ENCODE results near the gene LTBP1. TPM values are rescaled to one million over a fixed set of nuclear protein-coding genes. Genes with fewer than 3 reads are reported as not detected.

Gene LTBP1
- total and polyA plus RNA-seq, 2 experiments from 2014 or later, result 216 to 509 TPM

DNA sequence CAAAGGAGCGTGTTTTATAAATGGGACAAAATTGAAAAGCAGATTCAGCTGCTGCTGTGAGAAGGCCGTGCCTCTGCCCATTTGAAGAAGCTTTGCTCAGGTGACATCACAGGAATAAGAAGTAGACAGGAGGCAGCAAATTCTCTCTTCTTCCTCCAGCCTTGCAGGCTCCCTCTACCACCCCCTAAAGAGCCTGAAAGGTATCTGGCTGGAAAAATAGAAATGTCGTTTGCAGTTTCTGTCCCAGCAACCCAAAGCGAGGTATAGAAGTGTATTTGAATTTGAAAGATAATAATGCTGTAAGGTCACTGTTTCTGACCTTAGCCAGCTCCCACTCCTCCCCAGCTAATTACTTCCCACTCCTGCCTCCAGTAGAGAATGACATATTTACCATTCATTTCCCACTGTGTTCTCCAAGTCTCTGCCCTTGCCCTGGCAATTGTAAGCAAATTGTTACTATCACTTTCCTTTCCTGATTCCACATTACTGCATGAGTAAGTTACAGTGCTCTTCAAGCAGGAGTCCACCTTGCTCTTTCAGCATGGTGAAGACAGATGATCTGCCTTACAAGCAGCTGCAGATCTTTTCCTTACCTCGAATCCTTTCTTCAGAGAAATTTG is 472.9 kb downstream of the LTBP1 start:
- Histone ChIP-seq H3K27ac (no peak overlapping the region), H3K9me3 (ENCODE audit: low read depth) (no peaks in the 10 kb centered on the region), H3K4me3 (no peak overlapping the region), H3K4me1 (ENCODE audit: low read depth) (peaks cover 2% of the 10 kb centered on the region), H3K36me3 (no peaks in the 10 kb centered on the region), H3K27me3 (no peaks in the 10 kb centered on the region)
- no peak for TF ChIP-seq CTCF (IDR thresholded peaks at IDR 0.05; ENCODE audit: low read depth, low read length)
- DNase-seq (ENCODE audit: low read depth in 1 of 2, low spot score in 1 of 2), result no peak

DNA sequence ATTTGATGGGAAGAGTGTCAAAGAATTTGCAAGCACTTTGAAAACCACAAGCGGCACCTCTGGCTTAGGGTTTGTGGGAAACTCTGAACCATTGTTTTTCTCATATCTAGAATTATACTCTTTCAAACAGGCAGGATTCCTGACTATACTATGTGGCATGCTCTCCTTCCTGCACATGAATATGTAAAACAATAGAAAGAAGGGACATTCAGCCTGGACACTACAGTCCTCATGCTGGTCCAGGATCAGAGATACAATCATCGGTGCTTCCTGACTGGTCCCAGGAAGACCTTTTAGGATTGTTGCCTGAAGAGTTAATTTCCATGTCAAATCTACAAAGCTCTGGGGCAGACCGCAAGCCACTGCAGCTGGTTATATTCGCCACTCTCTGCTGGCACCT is 474.0 kb downstream of the LTBP1 start:
- no peak for DNase-seq (ENCODE audit: low read depth in 1 of 2, low spot score in 1 of 2)
- H3K4me1 ChIP-seq (ENCODE audit: low read depth), result no peaks in the 10 kb centered on the region
- H3K36me3 ChIP-seq, result no peaks in the 10 kb centered on the region
- no peaks in the 10 kb centered on the region for H3K27me3 ChIP-seq
- H3K27ac ChIP-seq, result no peak overlapping the region
- H3K4me3 ChIP-seq, result no peak overlapping the region
- no peaks in the 10 kb centered on the region for H3K9me3 ChIP-seq (ENCODE audit: low read depth)
- no peak for TF ChIP-seq CTCF (IDR thresholded peaks at IDR 0.05; ENCODE audit: low read depth, low read length)

- Histone ChIP-seq H3K4me1 (ENCODE audit: low read depth) (peaks cover 3% of the 10 kb centered on the region), H3K4me3 (no peak overlapping the region), H3K27me3 (no peaks in the 10 kb centered on the region), H3K27ac (no peak overlapping the region), H3K9me3 (ENCODE audit: low read depth) (no peaks in the 10 kb centered on the region), H3K36me3 (no peaks in the 10 kb centered on the region)
- no peak for TF ChIP-seq CTCF (IDR thresholded peaks at IDR 0.05; ENCODE audit: low read depth, low read length)
- DNase-seq (ENCODE audit: low read depth in 1 of 2, low spot score in 1 of 2), result peak in 1 of 2 donors; percentile 20
Measured at GRCh38 chr2:33421820-33422219, 475.1 kb downstream of the LTBP1 start.

GRCh38 chr2:33425161-33425560 is 478.4 kb downstream of the LTBP1 start:
- TF ChIP-seq CTCF (IDR thresholded peaks at IDR 0.05; ENCODE audit: low read depth, low read length), result no peak
- Histone ChIP-seq H3K4me1 (ENCODE audit: low read depth) (peaks cover 3% of the 10 kb centered on the region), H3K27ac (no peak overlapping the region)

DNA sequence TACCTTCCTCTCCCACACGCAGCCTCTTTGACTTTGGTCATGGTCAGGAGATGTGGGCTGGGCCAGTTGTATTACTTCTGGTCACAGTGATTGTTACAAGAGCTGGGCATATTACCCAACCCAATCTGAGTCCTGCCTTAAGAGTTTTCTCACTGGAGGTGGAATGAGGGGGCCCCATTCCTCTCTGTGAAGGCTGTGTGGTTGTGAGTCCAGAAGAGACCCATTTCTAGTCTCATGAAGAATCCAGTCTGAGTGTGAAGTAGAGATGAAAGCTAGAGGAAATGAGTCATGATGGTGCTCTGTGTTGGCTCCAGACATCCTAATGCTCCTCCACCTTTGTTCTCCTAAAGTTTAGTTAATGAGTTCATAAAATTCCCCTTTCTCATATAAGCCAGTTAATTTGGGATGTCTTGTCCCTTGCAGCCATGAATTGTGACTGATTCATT is 478.9 kb downstream of the LTBP1 start:
- TF ChIP-seq CTCF (IDR thresholded peaks at IDR 0.05; ENCODE audit: low read depth, low read length), result no peak
- Histone ChIP-seq H3K4me3 (no peak overlapping the region), H3K4me1 (ENCODE audit: low read depth) (peaks cover 3% of the 10 kb centered on the region), H3K27me3 (no peaks in the 10 kb centered on the region), H3K27ac (no peak overlapping the region), H3K9me3 (ENCODE audit: low read depth) (no peaks in the 10 kb centered on the region), H3K36me3 (no peaks in the 10 kb centered on the region)
- peak in 1 of 2 donors; percentile 24 for DNase-seq (ENCODE audit: low read depth in 1 of 2, low spot score in 1 of 2)

More at GRCh38 chr2:33425161-33425560, 478.4 kb downstream of the LTBP1 start:
- Histone ChIP-seq H3K4me3 (no peak overlapping the region), H3K36me3 (no peaks in the 10 kb centered on the region), H3K9me3 (ENCODE audit: low read depth) (no peaks in the 10 kb centered on the region), H3K27me3 (no peaks in the 10 kb centered on the region)
- no peak for DNase-seq (ENCODE audit: low read depth in 1 of 2, low spot score in 1 of 2)

Data from cardiac muscle cell (in vitro differentiated cells and primary cell).